ENCODE results near the gene CROCC. TPM values are rescaled to one million over a fixed set of nuclear protein-coding genes. Genes with fewer than 3 reads are reported as not detected.

Gene CROCC
- total and polyA plus RNA-seq, 4 donors, result 2.9 to 8.3 (median 5.1) TPM

DNA sequence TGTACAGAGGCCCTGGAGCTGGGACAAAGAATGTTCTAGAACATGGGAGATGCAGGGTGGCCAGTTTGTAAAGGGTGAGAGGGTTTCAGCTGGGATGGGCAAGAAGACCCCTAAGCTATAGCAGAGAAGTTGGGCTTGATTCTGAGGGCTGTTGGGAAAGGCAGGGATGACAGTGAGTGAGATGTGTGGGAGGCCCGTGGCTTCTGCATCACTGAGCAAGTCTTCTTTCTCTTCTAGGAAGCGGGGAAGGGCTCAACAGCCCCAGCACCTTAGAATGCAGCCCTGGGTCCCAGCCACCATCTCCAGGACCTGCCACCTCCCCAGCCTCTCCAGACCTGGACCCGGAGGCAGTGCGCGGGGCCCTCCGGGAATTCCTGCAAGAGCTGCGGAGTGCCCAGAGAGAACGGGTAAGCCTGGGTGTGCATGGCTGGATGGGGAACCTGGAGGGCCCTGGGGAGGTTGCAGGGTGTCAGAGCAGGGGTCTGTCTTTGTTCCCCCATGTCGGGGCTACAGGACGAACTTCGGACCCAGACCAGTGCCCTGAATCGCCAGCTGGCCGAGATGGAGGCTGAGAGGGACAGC is 43.8 kb downstream of the CROCC start:
- Histone ChIP-seq H3K4me3 (ENCODE audit: low read depth in 1 of 3, low read length in 3 of 3) (no peak overlapping the region), H3K36me3 (ENCODE audit: control insufficient read depth in 4 of 4, insufficient read depth in 3 of 4, low read depth in 1 of 4, low read length in 3 of 4) (peaks cover 0 to 3% (median 2%) of the 10 kb centered on the region in 4 donors), H3K27ac (ENCODE audit: low read depth in 1 of 2, low read length in 2 of 2) (no peak overlapping the region), H3K27me3 (ENCODE audit: control insufficient read depth in 4 of 4, insufficient read depth in 4 of 4, low read length in 3 of 4) (no peaks in the 10 kb centered on the region), H3K9me3 (ENCODE audit: control insufficient read depth in 4 of 4, low read length in 3 of 4) (no peaks in the 10 kb centered on the region), H3K4me1 (ENCODE audit: control insufficient read depth in 4 of 4, insufficient read depth in 4 of 4, low read length in 3 of 4) (peaks cover 0 to 4% (median under 1%) of the 10 kb centered on the region in 4 donors), H3K9ac (ENCODE audit: low read depth in 1 of 2, low read length in 2 of 2) (no peak overlapping the region)
- TF ChIP-seq, protein P1, sequence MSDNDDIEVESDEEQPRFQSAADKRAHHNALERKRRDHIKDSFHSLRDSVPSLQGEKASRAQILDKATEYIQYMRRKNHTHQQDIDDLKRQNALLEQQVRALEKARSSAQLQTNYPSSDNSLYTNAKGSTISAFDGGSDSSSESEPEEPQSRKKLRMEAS (IDR thresholded peaks at IDR 0.05), result no peak
- no peak for TF ChIP-seq RAD21 (IDR thresholded peaks at IDR 0.05)
- TF ChIP-seq GABPA (IDR thresholded peaks at IDR 0.05 in 1 of 2, conservative IDR thresholded peaks at IDR 0.05 in 1 of 2), result no peak
- TF ChIP-seq, protein P2, sequence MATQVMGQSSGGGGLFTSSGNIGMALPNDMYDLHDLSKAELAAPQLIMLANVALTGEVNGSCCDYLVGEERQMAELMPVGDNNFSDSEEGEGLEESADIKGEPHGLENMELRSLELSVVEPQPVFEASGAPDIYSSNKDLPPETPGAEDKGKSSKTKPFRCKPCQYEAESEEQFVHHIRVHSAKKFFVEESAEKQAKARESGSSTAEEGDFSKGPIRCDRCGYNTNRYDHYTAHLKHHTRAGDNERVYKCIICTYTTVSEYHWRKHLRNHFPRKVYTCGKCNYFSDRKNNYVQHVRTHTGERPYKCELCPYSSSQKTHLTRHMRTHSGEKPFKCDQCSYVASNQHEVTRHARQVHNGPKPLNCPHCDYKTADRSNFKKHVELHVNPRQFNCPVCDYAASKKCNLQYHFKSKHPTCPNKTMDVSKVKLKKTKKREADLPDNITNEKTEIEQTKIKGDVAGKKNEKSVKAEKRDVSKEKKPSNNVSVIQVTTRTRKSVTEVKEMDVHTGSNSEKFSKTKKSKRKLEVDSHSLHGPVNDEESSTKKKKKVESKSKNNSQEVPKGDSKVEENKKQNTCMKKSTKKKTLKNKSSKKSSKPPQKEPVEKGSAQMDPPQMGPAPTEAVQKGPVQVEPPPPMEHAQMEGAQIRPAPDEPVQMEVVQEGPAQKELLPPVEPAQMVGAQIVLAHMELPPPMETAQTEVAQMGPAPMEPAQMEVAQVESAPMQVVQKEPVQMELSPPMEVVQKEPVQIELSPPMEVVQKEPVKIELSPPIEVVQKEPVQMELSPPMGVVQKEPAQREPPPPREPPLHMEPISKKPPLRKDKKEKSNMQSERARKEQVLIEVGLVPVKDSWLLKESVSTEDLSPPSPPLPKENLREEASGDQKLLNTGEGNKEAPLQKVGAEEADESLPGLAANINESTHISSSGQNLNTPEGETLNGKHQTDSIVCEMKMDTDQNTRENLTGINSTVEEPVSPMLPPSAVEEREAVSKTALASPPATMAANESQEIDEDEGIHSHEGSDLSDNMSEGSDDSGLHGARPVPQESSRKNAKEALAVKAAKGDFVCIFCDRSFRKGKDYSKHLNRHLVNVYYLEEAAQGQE (IDR thresholded peaks at IDR 0.05), result no peak
- no peak for TF ChIP-seq JUND (IDR thresholded peaks at IDR 0.05)
- no peak for TF ChIP-seq TAF1 (conservative IDR thresholded peaks at IDR 0.05)
- TF ChIP-seq SP1 (IDR thresholded peaks at IDR 0.05), result no peak
- TF ChIP-seq NR2F2 (IDR thresholded peaks at IDR 0.05), result no peak
- TF ChIP-seq HNF4A (conservative IDR thresholded peaks at IDR 0.05), result no peak
- TF ChIP-seq YY1 (IDR thresholded peaks at IDR 0.05), result no peak
- TF ChIP-seq FOXA2 (IDR thresholded peaks at IDR 0.05), result no peak
- no peak for TF ChIP-seq HNF4G (IDR thresholded peaks at IDR 0.05)
- 92% methylated on average over 13 of the region's 13 CpGs for WGBS
- DNase-seq (ENCODE audit: low spot score), result no peak

DNA sequence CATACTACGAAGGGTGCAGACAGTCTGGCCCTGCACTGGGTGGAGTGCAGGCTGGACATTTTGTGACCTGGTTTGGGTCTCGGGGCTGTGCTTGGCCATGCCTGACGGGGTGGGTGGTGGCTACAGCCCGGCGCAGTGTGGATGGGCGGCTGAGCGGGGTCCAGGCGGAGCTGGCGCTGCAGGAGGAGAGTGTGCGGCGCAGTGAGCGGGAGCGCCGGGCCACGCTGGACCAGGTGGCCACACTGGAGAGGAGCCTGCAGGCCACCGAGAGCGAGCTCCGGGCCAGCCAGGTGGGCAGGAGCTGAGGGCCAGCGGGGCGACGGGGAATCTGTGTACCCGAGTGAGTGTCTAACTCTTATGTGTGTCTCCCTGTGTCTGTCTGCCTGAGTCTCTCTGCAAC is 44.6 kb downstream of the CROCC start:
- no peaks in the 10 kb centered on the region for H3K4me1 ChIP-seq (ENCODE audit: control insufficient read depth in 4 of 4, insufficient read depth in 4 of 4, low read length in 3 of 4)
- no peaks in the 10 kb centered on the region for H3K27me3 ChIP-seq (ENCODE audit: control insufficient read depth in 4 of 4, insufficient read depth in 4 of 4, low read length in 3 of 4)
- no peak overlapping the region for H3K27ac ChIP-seq (ENCODE audit: low read depth in 1 of 2, low read length in 2 of 2)
- peaks cover 0 to 3% (median 2%) of the 10 kb centered on the region in 4 donors for H3K36me3 ChIP-seq (ENCODE audit: control insufficient read depth in 4 of 4, insufficient read depth in 3 of 4, low read depth in 1 of 4, low read length in 3 of 4)
- H3K4me3 ChIP-seq (ENCODE audit: low read depth in 1 of 3, low read length in 3 of 3), result no peak overlapping the region
- H3K9me3 ChIP-seq (ENCODE audit: control insufficient read depth in 4 of 4, low read length in 3 of 4), result no peaks in the 10 kb centered on the region
- TF ChIP-seq RXRA (IDR thresholded peaks at IDR 0.05) (no peak), SP1 (IDR thresholded peaks at IDR 0.05) (no peak), JUND (IDR thresholded peaks at IDR 0.05) (no peak), TAF1 (conservative IDR thresholded peaks at IDR 0.05) (no peak), YY1 (IDR thresholded peaks at IDR 0.05) (no peak), GABPA (IDR thresholded peaks at IDR 0.05 in 1 of 2, conservative IDR thresholded peaks at IDR 0.05 in 1 of 2) (no peak), RAD21 (IDR thresholded peaks at IDR 0.05) (no peak), FOXA1 (IDR thresholded peaks at IDR 0.05) (no peak), HNF4G (IDR thresholded peaks at IDR 0.05) (no peak), FOXA2 (IDR thresholded peaks at IDR 0.05) (no peak), HNF4A (conservative IDR thresholded peaks at IDR 0.05) (no peak), EGR1 (IDR thresholded peaks at IDR 0.05; ENCODE audit: low read depth in 2 of 2) (no peak), NR2F2 (IDR thresholded peaks at IDR 0.05) (no peak)
- TF ChIP-seq, protein P3, sequence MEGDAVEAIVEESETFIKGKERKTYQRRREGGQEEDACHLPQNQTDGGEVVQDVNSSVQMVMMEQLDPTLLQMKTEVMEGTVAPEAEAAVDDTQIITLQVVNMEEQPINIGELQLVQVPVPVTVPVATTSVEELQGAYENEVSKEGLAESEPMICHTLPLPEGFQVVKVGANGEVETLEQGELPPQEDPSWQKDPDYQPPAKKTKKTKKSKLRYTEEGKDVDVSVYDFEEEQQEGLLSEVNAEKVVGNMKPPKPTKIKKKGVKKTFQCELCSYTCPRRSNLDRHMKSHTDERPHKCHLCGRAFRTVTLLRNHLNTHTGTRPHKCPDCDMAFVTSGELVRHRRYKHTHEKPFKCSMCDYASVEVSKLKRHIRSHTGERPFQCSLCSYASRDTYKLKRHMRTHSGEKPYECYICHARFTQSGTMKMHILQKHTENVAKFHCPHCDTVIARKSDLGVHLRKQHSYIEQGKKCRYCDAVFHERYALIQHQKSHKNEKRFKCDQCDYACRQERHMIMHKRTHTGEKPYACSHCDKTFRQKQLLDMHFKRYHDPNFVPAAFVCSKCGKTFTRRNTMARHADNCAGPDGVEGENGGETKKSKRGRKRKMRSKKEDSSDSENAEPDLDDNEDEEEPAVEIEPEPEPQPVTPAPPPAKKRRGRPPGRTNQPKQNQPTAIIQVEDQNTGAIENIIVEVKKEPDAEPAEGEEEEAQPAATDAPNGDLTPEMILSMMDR (IDR thresholded peaks at IDR 0.05; ENCODE audit: low read depth, low read length, missing input control), result no peak
- TF ChIP-seq, protein P4, sequence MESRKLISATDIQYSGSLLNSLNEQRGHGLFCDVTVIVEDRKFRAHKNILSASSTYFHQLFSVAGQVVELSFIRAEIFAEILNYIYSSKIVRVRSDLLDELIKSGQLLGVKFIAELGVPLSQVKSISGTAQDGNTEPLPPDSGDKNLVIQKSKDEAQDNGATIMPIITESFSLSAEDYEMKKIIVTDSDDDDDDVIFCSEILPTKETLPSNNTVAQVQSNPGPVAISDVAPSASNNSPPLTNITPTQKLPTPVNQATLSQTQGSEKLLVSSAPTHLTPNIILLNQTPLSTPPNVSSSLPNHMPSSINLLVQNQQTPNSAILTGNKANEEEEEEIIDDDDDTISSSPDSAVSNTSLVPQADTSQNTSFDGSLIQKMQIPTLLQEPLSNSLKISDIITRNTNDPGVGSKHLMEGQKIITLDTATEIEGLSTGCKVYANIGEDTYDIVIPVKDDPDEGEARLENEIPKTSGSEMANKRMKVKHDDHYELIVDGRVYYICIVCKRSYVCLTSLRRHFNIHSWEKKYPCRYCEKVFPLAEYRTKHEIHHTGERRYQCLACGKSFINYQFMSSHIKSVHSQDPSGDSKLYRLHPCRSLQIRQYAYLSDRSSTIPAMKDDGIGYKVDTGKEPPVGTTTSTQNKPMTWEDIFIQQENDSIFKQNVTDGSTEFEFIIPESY (IDR thresholded peaks at IDR 0.05), result no peak
- TF ChIP-seq, protein P1 (IDR thresholded peaks at IDR 0.05), result no peak
- TF ChIP-seq, protein P5, sequence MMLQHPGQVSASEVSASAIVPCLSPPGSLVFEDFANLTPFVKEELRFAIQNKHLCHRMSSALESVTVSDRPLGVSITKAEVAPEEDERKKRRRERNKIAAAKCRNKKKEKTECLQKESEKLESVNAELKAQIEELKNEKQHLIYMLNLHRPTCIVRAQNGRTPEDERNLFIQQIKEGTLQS (IDR thresholded peaks at IDR 0.05), result no peak
- TF ChIP-seq, protein P2 (IDR thresholded peaks at IDR 0.05), result no peak
- H3K9ac ChIP-seq (ENCODE audit: low read depth in 1 of 2, low read length in 2 of 2), result no peak overlapping the region
- WGBS, result 97% methylated on average over 22 of the region's 22 CpGs
- no peak for DNase-seq (ENCODE audit: low spot score)
